22Rv1 (cell line): ENCODE data around the gene SHQ1.

Experiments
- ZFX ChIP-seq: fragments of 450-650 bp; IDR thresholded peaks from 2 replicates; pipeline ENCODE4 v1.6.1; 2017; ENCODE audit warnings: antibody characterized with exemption, borderline replicate concordance
- TF ChIP-seq, protein P1 (sequence below): fragments of 450-650 bp; IDR thresholded peaks from 2 replicates; pipeline ENCODE4 v1.5.1; 2017; ENCODE audit warnings: mild to moderate bottlenecking

DNA sequence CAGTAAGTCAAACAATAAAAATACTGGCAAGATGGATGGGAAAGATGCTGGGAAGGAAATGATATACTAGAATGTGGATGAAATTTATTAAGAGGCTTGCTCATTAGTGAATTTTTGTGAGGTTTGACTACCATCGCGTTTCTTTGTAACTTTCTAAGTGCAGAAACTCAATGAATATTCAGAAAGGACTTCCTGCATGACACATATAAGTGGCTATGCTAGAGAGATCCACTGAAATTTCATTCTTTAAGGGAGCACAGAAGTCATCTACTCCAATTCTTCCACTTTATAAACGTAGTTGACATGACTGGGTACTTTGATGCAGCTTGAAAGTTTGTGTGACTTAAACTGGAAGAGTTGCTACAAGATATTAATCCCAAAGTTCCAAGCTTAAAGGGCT, 88.0 kb downstream of the SHQ1 start:
- TF ChIP-seq, protein P1, sequence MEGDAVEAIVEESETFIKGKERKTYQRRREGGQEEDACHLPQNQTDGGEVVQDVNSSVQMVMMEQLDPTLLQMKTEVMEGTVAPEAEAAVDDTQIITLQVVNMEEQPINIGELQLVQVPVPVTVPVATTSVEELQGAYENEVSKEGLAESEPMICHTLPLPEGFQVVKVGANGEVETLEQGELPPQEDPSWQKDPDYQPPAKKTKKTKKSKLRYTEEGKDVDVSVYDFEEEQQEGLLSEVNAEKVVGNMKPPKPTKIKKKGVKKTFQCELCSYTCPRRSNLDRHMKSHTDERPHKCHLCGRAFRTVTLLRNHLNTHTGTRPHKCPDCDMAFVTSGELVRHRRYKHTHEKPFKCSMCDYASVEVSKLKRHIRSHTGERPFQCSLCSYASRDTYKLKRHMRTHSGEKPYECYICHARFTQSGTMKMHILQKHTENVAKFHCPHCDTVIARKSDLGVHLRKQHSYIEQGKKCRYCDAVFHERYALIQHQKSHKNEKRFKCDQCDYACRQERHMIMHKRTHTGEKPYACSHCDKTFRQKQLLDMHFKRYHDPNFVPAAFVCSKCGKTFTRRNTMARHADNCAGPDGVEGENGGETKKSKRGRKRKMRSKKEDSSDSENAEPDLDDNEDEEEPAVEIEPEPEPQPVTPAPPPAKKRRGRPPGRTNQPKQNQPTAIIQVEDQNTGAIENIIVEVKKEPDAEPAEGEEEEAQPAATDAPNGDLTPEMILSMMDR = no peak
- no peak for TF ChIP-seq ZFX
